ENCODE data around the gene PLCL1.
A peak's percentile ranks its signal among the peaks of the same experiment; 100 is the strongest.

The PLCL1 gene

GRCh38 chr2:198004173-198004572, 199.8 kb downstream of the PLCL1 start:
- Histone ChIP-seq H3K27ac (ENCODE audit: low read length) (peak overlapping the region; percentile 97), H4K20me1 (ENCODE audit: insufficient read depth, low read length) (no peaks in the 10 kb centered on the region), H3K9me2 (replicated peaks; ENCODE audit: insufficient read depth, low read length) (no peaks in the 10 kb centered on the region), H3K27me3 (replicated peaks; ENCODE audit: insufficient read depth, low read length) (no peaks in the 10 kb centered on the region), H3F3A (ENCODE audit: insufficient read depth, low read length) (peaks cover 42% of the 10 kb centered on the region), H3K4me3 (ENCODE audit: low read length) (peak overlapping the region; percentile 56; the same call in 1 of the 2 replicates), H3K4me1 (ENCODE audit: low read length) (peaks cover 43% of the 10 kb centered on the region), H3K79me2 (ENCODE audit: low read length) (no peaks in the 10 kb centered on the region), H2AFZ (ENCODE audit: low read length) (0 out of 2 replicates have a peak overlapping the region, but pooled peaks have one; percentile 25), H3K4me2 (ENCODE audit: low read depth, low read length) (peak overlapping the region; percentile 85), H3K9ac (ENCODE audit: low read length) (peak overlapping the region; percentile 79; the same call in 1 of the 2 replicates), H3K9me3 (replicated peaks; ENCODE audit: insufficient read depth, low read length) (no peaks in the 10 kb centered on the region), H3K36me3 (replicated peaks; ENCODE audit: insufficient read depth, low read length) (no peaks in the 10 kb centered on the region)
- TF ChIP-seq EZH2phosphoT487 (IDR thresholded peaks at IDR 0.05; ENCODE audit: low read length): no peak
- TF ChIP-seq EZH2 (optimal IDR thresholded peaks at IDR 0.05; ENCODE audit: low read depth, low read length): no peak
- TF ChIP-seq CTCF (IDR thresholded peaks at IDR 0.05; ENCODE audit: low read length): no peak
- DNase-seq: no peak

GRCh38 chr2:198004921-198005829, 200.8 kb downstream of the PLCL1 start:
- Histone ChIP-seq H3K36me3 (replicated peaks; ENCODE audit: insufficient read depth, low read length) (no peaks in the 10 kb centered on the region), H3K27me3 (replicated peaks; ENCODE audit: insufficient read depth, low read length) (no peaks in the 10 kb centered on the region), H3K9me3 (replicated peaks; ENCODE audit: insufficient read depth, low read length) (no peaks in the 10 kb centered on the region), H3K9ac (ENCODE audit: low read length) (peak overlapping the region; percentile 79), H3K4me2 (ENCODE audit: low read depth, low read length) (peak overlapping the region; percentile 85), H3K4me1 (ENCODE audit: low read length) (peaks cover 43% of the 10 kb centered on the region), H3F3A (ENCODE audit: insufficient read depth, low read length) (peaks cover 42% of the 10 kb centered on the region), H3K9me2 (replicated peaks; ENCODE audit: insufficient read depth, low read length) (no peaks in the 10 kb centered on the region), H3K79me2 (ENCODE audit: low read length) (no peaks in the 10 kb centered on the region), H2AFZ (ENCODE audit: low read length) (peak overlapping the region; percentile 28; the same call in 1 of the 2 replicates), H4K20me1 (ENCODE audit: insufficient read depth, low read length) (no peaks in the 10 kb centered on the region), H3K27ac (ENCODE audit: low read length) (peak overlapping the region; percentile 97), H3K4me3 (ENCODE audit: low read length) (peak overlapping the region; percentile 56)
- peak; percentile 89 for DNase-seq
- TF ChIP-seq CTCF (IDR thresholded peaks at IDR 0.05; ENCODE audit: low read length): no peak
- no peak for TF ChIP-seq EZH2phosphoT487 (IDR thresholded peaks at IDR 0.05; ENCODE audit: low read length)
- TF ChIP-seq EZH2 (optimal IDR thresholded peaks at IDR 0.05; ENCODE audit: low read depth, low read length): no peak

- Histone ChIP-seq H3K27me3 (replicated peaks; ENCODE audit: insufficient read depth, low read length) (no peaks in the 10 kb centered on the region), H3K4me2 (ENCODE audit: low read depth, low read length) (peak overlapping the region; percentile 85), H3K4me3 (ENCODE audit: low read length) (peak overlapping the region; percentile 56), H3K79me2 (ENCODE audit: low read length) (no peaks in the 10 kb centered on the region), H3K9me3 (replicated peaks; ENCODE audit: insufficient read depth, low read length) (no peaks in the 10 kb centered on the region), H3K27ac (ENCODE audit: low read length) (peak overlapping the region; percentile 97; the same call in 1 of the 2 replicates), H3F3A (ENCODE audit: insufficient read depth, low read length) (peaks cover 42% of the 10 kb centered on the region), H2AFZ (ENCODE audit: low read length) (peak overlapping the region; percentile 2; the same call in 1 of the 2 replicates), H3K4me1 (ENCODE audit: low read length) (peaks cover 43% of the 10 kb centered on the region), H3K36me3 (replicated peaks; ENCODE audit: insufficient read depth, low read length) (no peaks in the 10 kb centered on the region), H4K20me1 (ENCODE audit: insufficient read depth, low read length) (no peaks in the 10 kb centered on the region), H3K9me2 (replicated peaks; ENCODE audit: insufficient read depth, low read length) (no peaks in the 10 kb centered on the region), H3K9ac (ENCODE audit: low read length) (peak overlapping the region; percentile 79; the same call in 1 of the 2 replicates)
- no peak for TF ChIP-seq CTCF (IDR thresholded peaks at IDR 0.05; ENCODE audit: low read length)
- TF ChIP-seq EZH2phosphoT487 (IDR thresholded peaks at IDR 0.05; ENCODE audit: low read length): no peak
- no peak for TF ChIP-seq EZH2 (optimal IDR thresholded peaks at IDR 0.05; ENCODE audit: low read depth, low read length)
- peak; percentile 53 for DNase-seq
These were observed 202.3 kb downstream of the PLCL1 start for GRCh38 chr2:198006733-198007132.
